T-cell (primary cell): ENCODE data around the gene DOK3. TPM values are rescaled to one million over a fixed set of nuclear protein-coding genes. Genes with fewer than 3 reads are reported as not detected.
A peak's percentile ranks its signal among the peaks of the same experiment; 100 is the strongest.

ENCODE experiments used
- ATAC-seq, 4 experiments: fragments of 200-7000 bp in 3 of 4; fragments of 150-1000 bp in 1 of 4; cut with Tn5 transposase; replicated peaks in 1 of 4; 1 replicate in 3 of 4; 2 replicates in 1 of 4; pipeline ENCODE4 v1.10.0; 2021; ENCODE audit warnings: moderate library complexity in 3 of 4, mild to moderate bottlenecking in 2 of 4, moderate number of reproducible peaks in 1 of 4
- CTCF ChIA-PET, 2 donors: fragments of 300-600 bp; sonication (Branson Sonifier 250); formaldehyde crosslinking; loops; one replicate each; lab custom pipeline; 2022; ENCODE audit warnings: antibody characterized with exemption in 2 of 2; lab: Charles Lee
- POLR2A ChIA-PET, 2 donors: fragments of 300-600 bp; sonication (Branson Sonifier 250); formaldehyde crosslinking; loops; one replicate each; lab custom pipeline; 2022; ENCODE audit warnings: antibody characterized with exemption in 2 of 2; lab: Charles Lee
- DNase-seq, 35 experiments: peaks; one replicate each; pipeline versions ENCODE4 v3.0.0 to v3.0.0-alpha.2; 2013 to 2023
- H3K27ac ChIP-seq: one replicate; pipeline ENCODE4 v1.5.1; 2013; ENCODE audit warnings: low read length
- H3K27me3 ChIP-seq, 2 experiments: replicated peaks in 1 of 2; 1 replicate in 1 of 2; 2 replicates in 1 of 2; pipeline versions ENCODE4 v1.6.1 to v1.7.0; 2013; ENCODE audit warnings: low read length in 1 of 2, mixed read lengths in 1 of 2; ENCODE audit not compliant: control insufficient read depth in 2 of 2, insufficient read depth in 2 of 2; ENCODE audit errors: extremely low read depth in 1 of 2
- H3K36me3 ChIP-seq, 2 donors: 1 replicate in 1 of 2; 2 replicates in 1 of 2; pipeline versions ENCODE4 v1.6.1 to v1.7.0; 2013; ENCODE audit warnings: low read length in 1 of 2; ENCODE audit not compliant: control insufficient read depth in 2 of 2, insufficient read depth in 1 of 2; ENCODE audit errors: extremely low read depth in 1 of 2
- H3K4me1 ChIP-seq, 2 experiments: 1 replicate in 1 of 2; 2 replicates in 1 of 2; pipeline versions ENCODE4 v1.6.1 to v1.7.0; 2013; ENCODE audit warnings: low read length in 2 of 2, mixed read lengths in 1 of 2; ENCODE audit not compliant: insufficient read depth in 2 of 2, control insufficient read depth in 1 of 2; ENCODE audit errors: extremely low read depth in 1 of 2
- H3K4me3 ChIP-seq, 2 donors: 1 replicate in 1 of 2; 2 replicates in 1 of 2; pipeline versions ENCODE4 v1.5.1 to v1.7.0; 2013; ENCODE audit warnings: mild to moderate bottlenecking in 2 of 2, low read length in 1 of 2, moderate library complexity in 1 of 2; ENCODE audit not compliant: control insufficient read depth in 1 of 2; ENCODE audit errors: extremely low read depth in 1 of 2
- H3K9me3 ChIP-seq: 2 replicates; pipeline ENCODE4 v1.7.0; 2013
- H3K27ac Mint-ChIP-seq, 2 donors: one replicate each; pipeline ENCODE4 v1.8.0; 2020 to 2021; ENCODE audit warnings: mild to moderate bottlenecking in 2 of 2, mixed read lengths in 2 of 2
- H3K27me3 Mint-ChIP-seq, 2 donors: one replicate each; pipeline ENCODE4 v1.8.0; 2021 to 2022; ENCODE audit warnings: mixed read lengths in 2 of 2
- H3K36me3 Mint-ChIP-seq: one replicate; pipeline ENCODE4 v1.8.0; 2021; ENCODE audit warnings: mixed read lengths
- H3K4me1 Mint-ChIP-seq, 3 donors: one replicate each; pipeline ENCODE4 v1.8.0; 2020 to 2022; ENCODE audit warnings: mixed read lengths in 3 of 3, mild to moderate bottlenecking in 1 of 3
- H3K4me3 Mint-ChIP-seq, 3 donors: one replicate each; pipeline ENCODE4 v1.8.0; 2020 to 2022; ENCODE audit warnings: mild to moderate bottlenecking in 3 of 3, mixed read lengths in 3 of 3, moderate library complexity in 3 of 3
- H3K9me3 Mint-ChIP-seq, 3 donors: one replicate each; pipeline ENCODE4 v1.8.0; 2020 to 2022; ENCODE audit warnings: mixed read lengths in 3 of 3
- WGBS: methylation state at CpG from one replicate; pipeline ENCODE4 v1.1.5; 2013; ENCODE audit warnings: missing lambda C conversion rate; ENCODE audit not compliant: insufficient coverage; 5-methylcytosine and 5-hydroxymethylcytosine counted together
- total RNA-seq, 35 experiments: library from RNA in 6 of 35; stranded (reverse) in 6 of 35; fragments of 120-200 nt in 1 of 35; gene quantifications; one replicate each; pipeline versions ENCODE4 v1.2.1 to v1.2.4 and lab custom pipeline; 2013 to 2026

The DOK3 gene
- total RNA-seq, 5 donors from 2014 or later (not counting 1 experiment from before 2014, with no cell fraction given) = 1.1 to 5.8 (median 4.3) TPM

- peak; percentile 22 to 33 (median 26) for ATAC-seq
These were observed 8.7 kb downstream of the DOK3 start for GRCh38 chr5:177500685-177501522.

GRCh38 chr5:177499842-177500241 is 9.8 kb downstream of the DOK3 start:
- peaks cover 0 to 6% of the 10 kb centered on the region in 2 experiments for H3K27me3 ChIP-seq
- H3K4me1 ChIP-seq = peaks cover 0 to 40% of the 10 kb centered on the region in 2 experiments
- Mint-ChIP-seq H3K27ac (peak overlapping the region; percentile 25 to 45), H3K4me3 (peak overlapping the region; percentile 9 to 32 (median 22)), H3K27me3 (no peaks in the 10 kb centered on the region), H3K9me3 (no peaks in the 10 kb centered on the region), H3K36me3 (no peaks in the 10 kb centered on the region), H3K4me1 (peaks cover 19 to 28% (median 25%) of the 10 kb centered on the region in 3 donors)
- WGBS = 98% methylated on average over 5 of the region's 6 CpGs
- ATAC-seq = no peak
- CTCF ChIA-PET = interaction anchor here in 1 of 2 donors (0.6 to 2.8 kb wide), 2 partner anchors 91 to 110 kb away, joined by 3 to 13 read pairs; no protein-coding TSS in a partner anchor
- POLR2A ChIA-PET = no interaction called here
- no peak overlapping the region for H3K27ac ChIP-seq
- H3K4me3 ChIP-seq = no peak overlapping the region
- H3K9me3 ChIP-seq = no peaks in the 10 kb centered on the region
- H3K36me3 ChIP-seq = no peaks in the 10 kb centered on the region
- no peak for DNase-seq

More at GRCh38 chr5:177500685-177501522, 8.7 kb downstream of the DOK3 start:
- ChIA-PET POLR2A (no interaction called here), CTCF (interaction anchor here (0.6 to 2.8 kb wide), 5 partner anchors 22 to 121 kb away, joined by 3 to 13 read pairs (median 4); no protein-coding TSS in a partner anchor)
- no peaks in the 10 kb centered on the region for H3K9me3 ChIP-seq
- H3K9me3 Mint-ChIP-seq = no peaks in the 10 kb centered on the region
- DNase-seq = peak; percentile 41 to 91 (median 76)
- no peaks in the 10 kb centered on the region for H3K27me3 Mint-ChIP-seq
- H3K4me3 Mint-ChIP-seq = no peak overlapping the region
- no peak overlapping the region for H3K27ac ChIP-seq
- H3K4me3 ChIP-seq = no peak overlapping the region
- H3K36me3 Mint-ChIP-seq = no peaks in the 10 kb centered on the region
- peaks cover 0 to 30% of the 10 kb centered on the region in 2 experiments for H3K4me1 ChIP-seq
- H3K4me1 Mint-ChIP-seq = peaks cover 17 to 25% (median 25%) of the 10 kb centered on the region in 3 donors
- no peaks in the 10 kb centered on the region for H3K36me3 ChIP-seq
- 29% methylated on average over 6 of the region's 10 CpGs for WGBS
- H3K27ac Mint-ChIP-seq = peak overlapping the region in 1 of 2 donors; percentile 0
- H3K27me3 ChIP-seq = peaks cover 0 to 6% of the 10 kb centered on the region in 2 experiments

- CTCF ChIA-PET = interaction anchor here (0.6 to 1.4 kb wide), 11 partner anchors 25 to 189 kb away, joined by 3 to 15 read pairs (median 4); no protein-coding TSS in a partner anchor
- Mint-ChIP-seq H3K9me3 (no peaks in the 10 kb centered on the region), H3K4me1 (peaks cover 23 to 33% (median 25%) of the 10 kb centered on the region in 3 donors), H3K36me3 (no peaks in the 10 kb centered on the region), H3K27ac (no peak overlapping the region), H3K4me3 (peak overlapping the region; percentile 78 to 84 (median 84)), H3K27me3 (no peaks in the 10 kb centered on the region)
- Histone ChIP-seq H3K27ac (no peak overlapping the region), H3K9me3 (no peaks in the 10 kb centered on the region), H3K36me3 (no peaks in the 10 kb centered on the region), H3K4me3 (peak overlapping the region; percentile 61 to 62), H3K27me3 (peaks cover 0 to 6% of the 10 kb centered on the region in 2 experiments), H3K4me1 (peaks cover 0 to 47% of the 10 kb centered on the region in 2 experiments)
- POLR2A ChIA-PET = no interaction called here
- ATAC-seq (peak in 3 of 4 experiments; percentile 1 to 8 (median 4)), DNase-seq (no peak)
- WGBS = 21% methylated on average over 40 of the region's 48 CpGs
These were observed 11.4 kb downstream of the DOK3 start for GRCh38 chr5:177498013-177498787.

- H3K4me1 ChIP-seq = peaks cover 0 to 47% of the 10 kb centered on the region in 2 experiments
- Mint-ChIP-seq H3K27me3 (no peaks in the 10 kb centered on the region), H3K36me3 (peaks cover 4% of the 10 kb centered on the region), H3K27ac (no peak within 1 kb of the TSS), H3K4me1 (peaks cover 23 to 34% (median 25%) of the 10 kb centered on the region in 3 donors), H3K4me3 (peak within 1 kb of the TSS; percentile 78 to 84 (median 84)), H3K9me3 (no peaks in the 10 kb centered on the region)
- under 1% methylated on average over 66 of the region's 73 CpGs for WGBS
- ChIA-PET POLR2A (interaction anchor here in 1 of 2 donors (0.6 kb wide), 1 partner anchor 66 kb away, joined by 3 read pairs; no protein-coding TSS in a partner anchor), CTCF (interaction anchor here (0.6 to 1.4 kb wide), 10 partner anchors 25 to 193 kb away, joined by 3 to 15 read pairs (median 5); no protein-coding TSS in a partner anchor)
- peaks cover 0 to 6% of the 10 kb centered on the region in 2 experiments for H3K27me3 ChIP-seq
- ATAC-seq (peak; percentile 87 to 92 (median 90)), DNase-seq (peak; percentile 82 to 97 (median 89))
- peaks cover 0 to 2% of the 10 kb centered on the region in 2 donors for H3K36me3 ChIP-seq
- H3K27ac ChIP-seq = no peak within 1 kb of the TSS
- peak within 1 kb of the TSS; percentile 61 to 62 for H3K4me3 ChIP-seq
- no peaks in the 10 kb centered on the region for H3K9me3 ChIP-seq
These were observed 12.2 kb downstream of the DOK3 start, which contains the start of gene PDLIM7 for GRCh38 chr5:177497292-177498012. Gene PDLIM7 (minus strand): TSS chr5:177497604. CDS start chr5:177496512, 1,092 bp downstream.

GRCh38 chr5:177496727-177497291 is 12.8 kb downstream of the DOK3 start:
- no peaks in the 10 kb centered on the region for H3K9me3 ChIP-seq
- H3K27me3 ChIP-seq = peaks cover 0 to 6% of the 10 kb centered on the region in 2 experiments
- H3K4me3 Mint-ChIP-seq = peak overlapping the region; percentile 61 to 84 (median 78)
- DNase-seq = no peak
- peaks cover 23 to 32% (median 25%) of the 10 kb centered on the region in 3 donors for H3K4me1 Mint-ChIP-seq
- ChIA-PET POLR2A (interaction anchor here in 1 of 2 donors (0.6 kb wide), 1 partner anchor 65 kb away, joined by 3 read pairs; no protein-coding TSS in a partner anchor), CTCF (interaction anchor here in 1 of 2 donors (0.6 to 1.4 kb wide), 9 partner anchors 24 to 192 kb away, joined by 3 to 15 read pairs (median 6); no protein-coding TSS in a partner anchor)
- H3K27ac ChIP-seq = no peak overlapping the region
- H3K27ac Mint-ChIP-seq = no peak overlapping the region
- peaks cover 0 to 6% of the 10 kb centered on the region in 2 donors for H3K36me3 ChIP-seq
- H3K36me3 Mint-ChIP-seq = peaks cover 4% of the 10 kb centered on the region
- H3K27me3 Mint-ChIP-seq = no peaks in the 10 kb centered on the region
- WGBS = 40% methylated on average over 8 of the region's 29 CpGs
- no peaks in the 10 kb centered on the region for H3K9me3 Mint-ChIP-seq
- no peak for ATAC-seq
- peak overlapping the region; percentile 44 to 61 for H3K4me3 ChIP-seq
- H3K4me1 ChIP-seq = peaks cover 0 to 47% of the 10 kb centered on the region in 2 experiments
